Measurements from ENCODE around the gene TRH.
"Not testable (repeated sequence)": the region's sequence is repeated elsewhere in the genome, so short reads cannot be mapped to it uniquely, and the experiment has no call there.

Gene TRH

DNA sequence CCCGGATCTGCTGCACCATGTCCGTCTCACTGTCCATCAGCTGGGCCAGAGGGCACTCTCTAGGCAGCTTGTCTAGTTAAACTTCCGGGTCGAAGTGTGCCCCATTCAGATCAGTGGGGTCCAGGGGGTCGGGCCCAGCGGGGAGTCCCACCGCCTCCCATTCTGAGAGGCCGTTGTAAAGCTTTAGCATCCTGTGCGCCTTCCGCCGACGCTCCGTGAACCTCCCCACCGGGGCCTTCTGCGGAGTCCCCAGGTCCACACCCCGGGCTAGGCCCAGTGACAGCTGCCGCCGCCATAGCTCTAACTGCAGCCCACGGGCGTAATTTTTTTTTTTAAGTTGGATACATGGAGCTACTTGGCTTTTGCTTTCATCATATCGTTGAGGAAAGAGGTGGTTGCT lies 38.7 kb downstream of the TRH start:
- not testable (repeated sequence) for DNase-seq

DNA sequence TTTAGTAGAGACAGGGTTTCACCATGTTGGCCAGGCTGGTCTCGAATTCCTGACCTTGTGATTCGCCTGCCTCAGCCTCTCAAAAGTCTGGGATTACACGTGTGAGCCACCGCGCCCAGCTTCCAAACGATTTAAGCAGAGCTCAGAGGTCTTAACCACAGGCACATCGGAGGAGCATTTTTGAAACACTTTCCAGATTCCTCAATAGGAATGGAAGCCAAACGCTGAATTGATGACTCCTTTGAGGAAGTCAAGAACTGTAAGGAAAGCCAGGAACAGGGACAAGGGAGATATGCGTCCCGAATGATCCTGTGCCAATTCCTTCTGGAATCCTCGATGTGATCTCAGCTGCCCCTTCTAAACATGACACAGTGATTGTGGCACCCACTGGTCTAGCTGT lies 40.0 kb downstream of the TRH start:
- no peak for DNase-seq

DNA sequence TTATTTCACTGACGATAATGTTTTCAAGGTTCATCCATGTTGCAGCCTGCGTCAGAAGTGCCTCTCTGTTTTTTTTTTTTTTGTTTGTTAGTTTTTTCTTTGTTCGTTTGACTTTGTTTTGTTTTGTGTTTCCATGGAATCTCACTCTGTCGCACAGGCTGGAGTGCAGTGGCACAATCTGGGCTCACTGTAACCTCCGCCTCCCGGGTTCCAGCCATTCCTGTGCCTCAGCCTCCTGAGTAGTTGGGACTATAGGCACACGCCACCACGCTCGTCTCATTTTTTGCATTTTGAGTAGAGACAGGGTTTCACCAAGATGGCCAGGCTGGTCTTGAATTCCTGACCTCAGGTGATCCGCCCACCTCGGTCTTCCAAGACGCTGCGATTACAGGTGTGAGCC lies 43.1 kb downstream of the TRH start:
- DNase-seq: not testable (repeated sequence)

GRCh38 chr3:130026146-130026829 lies 51.8 kb downstream of the TRH start:
- DNase-seq: not testable (repeated sequence)

DNA sequence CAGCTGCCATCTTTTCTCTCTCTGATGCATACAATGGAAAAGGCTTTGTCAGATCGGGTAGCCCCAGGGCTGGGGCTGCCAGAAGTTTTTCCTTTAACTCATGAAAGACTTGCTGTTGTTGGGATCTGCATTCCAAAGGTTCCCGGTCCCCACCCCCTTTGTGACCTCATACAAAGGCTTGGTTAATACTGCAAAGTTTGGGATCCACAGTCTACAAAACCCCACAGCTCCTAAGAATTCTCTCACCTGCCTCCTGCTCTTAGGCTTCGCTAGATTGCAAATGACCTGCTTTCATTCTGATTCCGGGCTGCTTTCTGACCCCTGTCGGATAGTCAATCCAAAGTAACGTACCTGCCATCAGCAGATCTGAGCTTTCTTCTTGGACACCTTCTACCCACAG lies 52.9 kb downstream of the TRH start:
- not testable (repeated sequence) for DNase-seq

Measured in NCI-H1092 (cell line).